Colonic mucosa (tissue), 4 donors: ENCODE data around the gene RAD51AP2. TPM values are rescaled to one million over a fixed set of nuclear protein-coding genes. Genes with fewer than 3 reads are reported as not detected.

Experiments used
- DNase-seq: peaks from one replicate; pipeline ENCODE4 v3.0.0-alpha.2; 2020
- H3K27ac ChIP-seq: fragments of 200-600 bp; one replicate; pipeline ENCODE4 v1.8.0; 2021
- H3K27me3 ChIP-seq: fragments of 200-600 bp; one replicate; pipeline ENCODE4 v1.8.0; 2021
- H3K36me3 ChIP-seq: fragments of 200-600 bp; one replicate; pipeline ENCODE4 v1.8.0; 2021
- H3K4me1 ChIP-seq: fragments of 200-600 bp; one replicate; pipeline ENCODE4 v1.8.0; 2021; ENCODE audit warnings: mild to moderate bottlenecking
- H3K4me3 ChIP-seq: fragments of 200-600 bp; one replicate; pipeline ENCODE4 v1.8.0; 2021
- H3K9ac ChIP-seq, 2 donors: one replicate each; pipeline ENCODE4 v1.7.0; 2013; ENCODE audit warnings: control low read depth in 2 of 2, low read depth in 2 of 2, low read length in 2 of 2
- H3K9me3 ChIP-seq: fragments of 200-600 bp; one replicate; pipeline ENCODE4 v1.8.0; 2021
- intact Hi-C: fragments of 100-400 bp; cut with DNase I; formaldehyde crosslinking; loops from one replicate; pipeline ENCODE4 v1.14.1; 2022
- total RNA-seq, 2 donors: library from RNA; stranded (reverse); fragmentation: NEBNext Ultra II Directional in 1 of 2; extraction: Animal tissue kit (Norgen Biotek cat#: 25700) in 1 of 2; gene quantifications; one replicate each; pipeline ENCODE4 v1.2.1, GENCODE V29; 2021
- TF ChIP-seq, protein P1 (sequence below): fragments of 200-600 bp; IDR thresholded peaks from one replicate; pipeline ENCODE4 v1.8.0; 2022; ENCODE audit warnings: antibody characterized with exemption, mild to moderate bottlenecking
- donor health status: healthy.
- donor health status: DM: no; HTN: no; CAD: no.
- donor health status: DM: no; HTN: no; CAD: no.

RAD51AP2 gene
- total RNA-seq, 2 donors from 2014 or later = 0.11 to 0.12 TPM

DNA sequence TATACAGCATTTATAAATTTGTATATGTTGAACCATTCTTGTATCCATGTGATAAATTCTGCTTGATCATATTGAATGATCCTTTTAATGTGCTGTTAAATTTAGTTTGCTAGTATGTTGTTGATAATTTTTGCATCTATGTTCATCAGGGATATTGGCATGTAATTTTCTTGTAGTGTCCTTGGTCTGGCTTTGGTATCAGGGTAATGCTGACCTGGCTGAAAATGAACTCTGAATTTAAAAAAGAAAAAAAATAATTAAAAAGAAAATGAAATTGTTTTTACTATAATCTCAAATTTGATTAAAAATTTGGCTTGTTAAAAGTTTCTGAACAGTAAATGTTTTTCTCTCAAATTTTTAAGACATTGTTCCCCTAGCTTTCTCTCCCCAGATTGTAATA is 46.3 kb downstream of the RAD51AP2 start:
- no peak for DNase-seq
- Histone ChIP-seq H3K27me3 (no peaks in the 10 kb centered on the region), H3K9ac (no peak overlapping the region), H3K9me3 (no peaks in the 10 kb centered on the region), H3K4me3 (no peak overlapping the region), H3K36me3 (no peaks in the 10 kb centered on the region), H3K4me1 (no peaks in the 10 kb centered on the region), H3K27ac (no peak overlapping the region)
- TF ChIP-seq, protein P1, sequence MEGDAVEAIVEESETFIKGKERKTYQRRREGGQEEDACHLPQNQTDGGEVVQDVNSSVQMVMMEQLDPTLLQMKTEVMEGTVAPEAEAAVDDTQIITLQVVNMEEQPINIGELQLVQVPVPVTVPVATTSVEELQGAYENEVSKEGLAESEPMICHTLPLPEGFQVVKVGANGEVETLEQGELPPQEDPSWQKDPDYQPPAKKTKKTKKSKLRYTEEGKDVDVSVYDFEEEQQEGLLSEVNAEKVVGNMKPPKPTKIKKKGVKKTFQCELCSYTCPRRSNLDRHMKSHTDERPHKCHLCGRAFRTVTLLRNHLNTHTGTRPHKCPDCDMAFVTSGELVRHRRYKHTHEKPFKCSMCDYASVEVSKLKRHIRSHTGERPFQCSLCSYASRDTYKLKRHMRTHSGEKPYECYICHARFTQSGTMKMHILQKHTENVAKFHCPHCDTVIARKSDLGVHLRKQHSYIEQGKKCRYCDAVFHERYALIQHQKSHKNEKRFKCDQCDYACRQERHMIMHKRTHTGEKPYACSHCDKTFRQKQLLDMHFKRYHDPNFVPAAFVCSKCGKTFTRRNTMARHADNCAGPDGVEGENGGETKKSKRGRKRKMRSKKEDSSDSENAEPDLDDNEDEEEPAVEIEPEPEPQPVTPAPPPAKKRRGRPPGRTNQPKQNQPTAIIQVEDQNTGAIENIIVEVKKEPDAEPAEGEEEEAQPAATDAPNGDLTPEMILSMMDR = no peak
- intact Hi-C loops = loop anchor here (2.0 kb wide), 1 partner anchor 199 kb away; no protein-coding TSS in a partner anchor

GRCh38 chr2:17470855-17471641 is 47.2 kb downstream of the RAD51AP2 start:
- TF ChIP-seq, protein P1 = peak; percentile 41
- Histone ChIP-seq H3K9ac (no peak overlapping the region), H3K9me3 (no peaks in the 10 kb centered on the region), H3K36me3 (no peaks in the 10 kb centered on the region), H3K4me3 (no peak overlapping the region), H3K4me1 (no peaks in the 10 kb centered on the region), H3K27me3 (no peaks in the 10 kb centered on the region), H3K27ac (no peak overlapping the region)
- DNase-seq = no peak
- intact Hi-C loops = loop anchor here (2.0 kb wide), 1 partner anchor 200 kb away; no protein-coding TSS in a partner anchor

DNA sequence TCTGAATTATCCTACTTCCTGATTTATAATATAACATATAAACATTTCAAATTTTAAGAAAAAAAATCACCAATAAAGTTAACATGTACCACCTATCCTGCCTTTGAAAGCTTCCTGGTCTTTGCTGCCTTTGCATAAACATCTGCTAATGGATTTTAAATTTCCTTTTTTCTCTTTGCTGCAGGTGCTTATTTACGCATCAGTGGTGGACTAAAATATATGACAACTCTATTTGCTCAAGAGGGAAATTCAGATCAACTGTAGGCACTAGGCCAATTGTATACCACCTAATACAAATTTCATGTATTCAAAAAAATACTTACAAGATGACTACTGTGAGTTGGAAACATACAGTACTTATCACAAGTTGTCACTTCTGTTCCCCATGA is 57.2 kb downstream of the RAD51AP2 start:
- no peak for DNase-seq
- H3K27ac ChIP-seq = no peak overlapping the region
- H3K4me3 ChIP-seq = no peak overlapping the region
- TF ChIP-seq, protein P1 = no peak
- no peak overlapping the region for H3K9ac ChIP-seq
- intact Hi-C loops = no loop called here
- H3K4me1 ChIP-seq = no peaks in the 10 kb centered on the region
- H3K27me3 ChIP-seq = no peaks in the 10 kb centered on the region
- no peaks in the 10 kb centered on the region for H3K36me3 ChIP-seq
- no peaks in the 10 kb centered on the region for H3K9me3 ChIP-seq

Other genes with a start within 250 kb of the RAD51AP2 start
- gene VSNL1, start 22.3 kb upstream of the RAD51AP2 start, total RNA-seq = 1 to 10 TPM; 7.4 to 8.1 TPM
- 10 to 100 TPM; 23.3 to 25.2 TPM for gene SMC6, start 235.4 kb upstream of the RAD51AP2 start, total RNA-seq
- 10 to 100 TPM; 13.1 to 30.0 TPM for gene GEN1, start 235.7 kb upstream of the RAD51AP2 start, total RNA-seq